Measurements from ENCODE around the gene UPK1A. TPM values are rescaled to one million over a fixed set of nuclear protein-coding genes. Genes with fewer than 3 reads are reported as not detected.
A peak's percentile ranks its signal among the peaks of the same experiment; 100 is the strongest.

Gene UPK1A
- total RNA-seq, 4 donors from 2014 or later = not detected

GRCh38 chr19:35639863-35640262 lies 26.5 kb upstream of the UPK1A start:
- no peak for TF ChIP-seq POLR2AphosphoS5 (IDR thresholded peaks at IDR 0.05)
- no peak for TF ChIP-seq EP300 (IDR thresholded peaks at IDR 0.05)
- no peaks in the 10 kb centered on the region for H3K9me3 ChIP-seq
- no peaks in the 10 kb centered on the region for H3K27me3 ChIP-seq
- peaks cover 0 to 37% of the 10 kb centered on the region in 2 donors for H3K36me3 ChIP-seq
- H3K4me3 ChIP-seq = no peak overlapping the region
- peaks cover 0 to 35% (median 0%) of the 10 kb centered on the region in 3 donors for H3K4me1 ChIP-seq
- 62 to 73% methylated on average over 3 to 5 of the region's 8 CpGs for WGBS, 2 donors (ENCODE audit: low coverage in 1 of 2)
- H3K27ac ChIP-seq = no peak overlapping the region
- ATAC-seq = no peak

- no peak within 1 kb of the TSS for H3K4me3 ChIP-seq
- 9 to 13% methylated on average over 1 to 6 of the region's 28 CpGs for WGBS, 2 donors (ENCODE audit: low coverage in 1 of 2)
- ATAC-seq = no peak
- peak within 1 kb of the TSS in 1 of 4 donors; percentile 6 for H3K27ac ChIP-seq
- no peaks in the 10 kb centered on the region for H3K27me3 ChIP-seq
- H3K36me3 ChIP-seq = peaks cover 0 to 19% of the 10 kb centered on the region in 2 donors
- H3K4me1 ChIP-seq = peaks cover 0 to 44% (median 6%) of the 10 kb centered on the region in 3 donors
- TF ChIP-seq POLR2A (IDR thresholded peaks at IDR 0.05) = no peak
- no peaks in the 10 kb centered on the region for H3K9me3 ChIP-seq
These were observed 24.7 kb upstream of the UPK1A start, which contains the start of gene ETV2 for GRCh38 chr19:35641515-35642151. TSS of gene ETV2 (plus strand) at chr19:35641745. CDS start at chr19:35642461, 716 bp downstream.

- H3K4me3 ChIP-seq = no peak overlapping the region
- no peak overlapping the region for H3K27ac ChIP-seq
- no CpG with 5 or more reads among the region's 10 CpGs for WGBS, 2 donors (ENCODE audit: low coverage in 1 of 2)
- ATAC-seq = no peak
- no peaks in the 10 kb centered on the region for H3K27me3 ChIP-seq
- H3K36me3 ChIP-seq = peaks cover 0 to 12% of the 10 kb centered on the region in 2 donors
- no peak for TF ChIP-seq EP300 (IDR thresholded peaks at IDR 0.05)
- TF ChIP-seq CTCF (IDR thresholded peaks at IDR 0.05) = no peak
- TF ChIP-seq POLR2AphosphoS5 (IDR thresholded peaks at IDR 0.05) = no peak
- no peak for TF ChIP-seq POLR2A (IDR thresholded peaks at IDR 0.05)
- H3K4me1 ChIP-seq = peaks cover 0 to 44% (median 6%) of the 10 kb centered on the region in 3 donors
- no peaks in the 10 kb centered on the region for H3K9me3 ChIP-seq
These were observed 24.0 kb upstream of the UPK1A start for GRCh38 chr19:35642312-35642711.

- Histone ChIP-seq H3K27me3 (no peaks in the 10 kb centered on the region), H3K27ac (peak overlapping the region in 3 of 4 donors; percentile 83 to 96 (median 89)), H3K4me1 (peaks cover 0 to 49% (median 6%) of the 10 kb centered on the region in 3 donors), H3K9me3 (no peaks in the 10 kb centered on the region), H3K4me3 (peak overlapping the region; percentile 37 to 59), H3K36me3 (peaks cover 0 to 7% of the 10 kb centered on the region in 2 donors)
- 60 to 80% methylated on average over 1 to 2 of the region's 15 CpGs for WGBS, 2 donors (ENCODE audit: low coverage in 1 of 2)
- TF ChIP-seq POLR2AphosphoS5 (IDR thresholded peaks at IDR 0.05) (no peak), CTCF (IDR thresholded peaks at IDR 0.05) (no peak), POLR2A (IDR thresholded peaks at IDR 0.05) (no peak), EP300 (IDR thresholded peaks at IDR 0.05) (no peak)
- no peak for ATAC-seq
These were observed 23.5 kb upstream of the UPK1A start for GRCh38 chr19:35642798-35643254.

- H3K4me1 ChIP-seq = peaks cover 0 to 51% (median 6%) of the 10 kb centered on the region in 3 donors
These were observed 22.8 kb upstream of the UPK1A start for GRCh38 chr19:35643255-35644205.

More at GRCh38 chr19:35643255-35644205, 22.8 kb upstream of the UPK1A start:
- H3K4me3 ChIP-seq = peak overlapping the region; percentile 37 to 59
- ATAC-seq = peak; percentile 50
- peak in 1 of 4 experiments; percentile 16 for TF ChIP-seq CTCF (IDR thresholded peaks at IDR 0.05)
- no peak for TF ChIP-seq EP300 (IDR thresholded peaks at IDR 0.05)
- peak in 1 of 2 donors; percentile 55 for TF ChIP-seq POLR2A (IDR thresholded peaks at IDR 0.05)
- peak overlapping the region; percentile 21 to 96 (median 86) for H3K27ac ChIP-seq
- no peaks in the 10 kb centered on the region for H3K9me3 ChIP-seq
- 7% methylated on average over 3 of the region's 69 CpGs; no CpG with 5 or more reads in 1 of the 2 donors for WGBS, 2 donors (ENCODE audit: low coverage in 1 of 2)
- no peaks in the 10 kb centered on the region for H3K27me3 ChIP-seq
- H3K36me3 ChIP-seq = no peaks in the 10 kb centered on the region
